Measurements from ENCODE around the gene ABCG5. TPM values are rescaled to one million over a fixed set of nuclear protein-coding genes. Genes with fewer than 3 reads are reported as not detected.

ABCG5 gene
- total and polyA plus RNA-seq, 12 donors: 0.03 to 0.69 (median 0.20) TPM; not detected in 4

DNA sequence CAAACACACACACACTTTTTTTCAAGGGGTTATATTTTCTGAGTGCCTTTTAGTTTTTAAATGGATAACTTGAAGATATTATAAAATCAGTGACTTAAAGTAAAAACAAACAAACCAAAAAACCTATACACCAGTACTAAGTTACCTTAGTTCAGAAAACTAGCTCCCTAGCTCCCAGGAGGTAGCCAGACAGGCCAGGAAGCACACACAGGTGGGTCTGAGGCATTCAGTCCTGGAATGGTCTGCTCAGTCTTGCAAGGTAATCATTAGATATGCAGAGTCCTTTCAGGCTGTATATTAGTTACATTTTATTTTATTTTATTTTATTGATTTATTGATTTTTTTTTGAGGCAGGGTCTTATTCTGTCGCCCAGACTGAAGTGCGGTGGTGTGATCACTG, 75.5 kb downstream of the ABCG5 start:
- no peaks in the 10 kb centered on the region for H3K36me3 ChIP-seq (replicated peaks in 1 of 2)
- no peak for TF ChIP-seq POLR2A (IDR thresholded peaks at IDR 0.05)
- TF ChIP-seq, protein P1, sequence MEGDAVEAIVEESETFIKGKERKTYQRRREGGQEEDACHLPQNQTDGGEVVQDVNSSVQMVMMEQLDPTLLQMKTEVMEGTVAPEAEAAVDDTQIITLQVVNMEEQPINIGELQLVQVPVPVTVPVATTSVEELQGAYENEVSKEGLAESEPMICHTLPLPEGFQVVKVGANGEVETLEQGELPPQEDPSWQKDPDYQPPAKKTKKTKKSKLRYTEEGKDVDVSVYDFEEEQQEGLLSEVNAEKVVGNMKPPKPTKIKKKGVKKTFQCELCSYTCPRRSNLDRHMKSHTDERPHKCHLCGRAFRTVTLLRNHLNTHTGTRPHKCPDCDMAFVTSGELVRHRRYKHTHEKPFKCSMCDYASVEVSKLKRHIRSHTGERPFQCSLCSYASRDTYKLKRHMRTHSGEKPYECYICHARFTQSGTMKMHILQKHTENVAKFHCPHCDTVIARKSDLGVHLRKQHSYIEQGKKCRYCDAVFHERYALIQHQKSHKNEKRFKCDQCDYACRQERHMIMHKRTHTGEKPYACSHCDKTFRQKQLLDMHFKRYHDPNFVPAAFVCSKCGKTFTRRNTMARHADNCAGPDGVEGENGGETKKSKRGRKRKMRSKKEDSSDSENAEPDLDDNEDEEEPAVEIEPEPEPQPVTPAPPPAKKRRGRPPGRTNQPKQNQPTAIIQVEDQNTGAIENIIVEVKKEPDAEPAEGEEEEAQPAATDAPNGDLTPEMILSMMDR (IDR thresholded peaks at IDR 0.05): no peak
- intact Hi-C loops (cut with DNase I): no loop called here

More for the DNA sequence above, 75.5 kb downstream of the ABCG5 start:
- Histone ChIP-seq H3K27me3 (no peaks in the 10 kb centered on the region), H3K27ac (no peak overlapping the region), H3K9me3 (replicated peaks in 1 of 3) (no peaks in the 10 kb centered on the region), H3K4me1 (replicated peaks in 1 of 2) (peaks cover 0 to 4% of the 10 kb centered on the region in 2 donors), H3K4me3 (no peak overlapping the region)
- DNase-seq: no peak
- WGBS, 4 donors: 95 to 100% (median 98%) methylated on average over 2 of the region's 2 CpGs

Small RNAs within 50 kb of the gene (small RNA-seq; reads per million reads assigned to genes)
- gene RN7SKP66: 0 reads per million in 2 donors

Other genes starting within 250 kb of the ABCG5 start
- 10 to 100 TPM; 17.8 to 38.4 (median 26.2) TPM for gene THADA, start 242.8 kb downstream of the ABCG5 start, total RNA-seq
- gene THADA, start 242.8 kb downstream of the ABCG5 start, polyA plus RNA-seq: 10 to 100 TPM; 14.1 to 22.3 (median 18.0) TPM
- 10 to 100 TPM in 2 of 9 donors, 1 to 10 TPM in 7; 1.9 to 18.3 (median 6.3) TPM for gene PLEKHH2, start 201.6 kb downstream of the ABCG5 start, total RNA-seq
- 1 to 10 TPM; 3.0 to 7.6 (median 5.5) TPM for gene PLEKHH2, start 201.6 kb downstream of the ABCG5 start, polyA plus RNA-seq
- gene C1GALT1C1L, start 162.4 kb downstream of the ABCG5 start, total RNA-seq: 1 to 10 TPM in 7 of 9 donors, under 1 TPM in 2; 0.71 to 4.0 (median 2.0) TPM
- gene C1GALT1C1L, start 162.4 kb downstream of the ABCG5 start, polyA plus RNA-seq: 1 to 10 TPM in 2 of 3 donors, under 1 TPM in 1; 0.88 to 3.8 (median 1.3) TPM
- gene DYNC2LI1, start 64.8 kb downstream of the ABCG5 start, total RNA-seq: 10 to 100 TPM; 16.9 to 80.5 (median 33.2) TPM
- 10 to 100 TPM; 22.0 to 61.3 (median 23.3) TPM for gene DYNC2LI1, start 64.8 kb downstream of the ABCG5 start, polyA plus RNA-seq
- under 1 TPM in 5 of 9 donors, not detected in 4; 0.07 to 0.44 (median 0.30) TPM for gene ABCG8, start 132 bp upstream of the ABCG5 start, total RNA-seq
- under 1 TPM; 0.03 to 0.11 (median 0.08) TPM for gene ABCG8, start 132 bp upstream of the ABCG5 start, polyA plus RNA-seq
- 100 to 1,000 TPM in 1 of 9 donors, 10 to 100 TPM in 8; 40.6 to 100 (median 72.6) TPM for gene LRPPRC, start 157.2 kb upstream of the ABCG5 start, total RNA-seq
- 100 to 1,000 TPM in 1 of 3 donors, 10 to 100 TPM in 2; 18.3 to 113 (median 24.6) TPM for gene LRPPRC, start 157.2 kb upstream of the ABCG5 start, polyA plus RNA-seq

Data from adrenal gland (tissue), 12 donors.